ENCODE results near the gene CLSTN2. TPM values are rescaled to one million over a fixed set of nuclear protein-coding genes. Genes with fewer than 3 reads are reported as not detected.

The CLSTN2 gene
- total RNA-seq, 4 donors from 2014 or later = 2.7 to 5.0 (median 3.1) TPM

DNA sequence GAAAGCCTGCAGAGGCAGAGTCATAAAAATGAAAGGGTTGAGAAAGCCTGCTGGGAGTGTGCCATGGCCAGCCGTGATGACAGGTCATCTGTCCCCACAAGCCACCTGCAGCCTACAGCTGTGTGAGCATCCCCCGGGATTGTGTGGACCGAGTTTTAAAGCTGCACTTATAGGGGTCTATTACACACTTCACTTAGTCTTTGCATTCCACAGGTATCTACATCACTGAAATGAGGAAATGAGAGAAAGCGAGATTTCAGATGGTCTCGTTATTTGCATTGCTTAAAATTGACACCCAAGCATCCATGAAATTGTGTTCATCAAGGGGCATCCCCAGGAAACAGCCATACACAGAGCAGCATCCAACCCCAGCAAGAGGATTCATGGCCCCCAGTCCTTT lies 605.3 kb downstream of the CLSTN2 start:
- Histone ChIP-seq H3K36me3 (no peaks in the 10 kb centered on the region), H3K4me1 (no peaks in the 10 kb centered on the region), H3K27ac (no peak overlapping the region), H3K27me3 (no peaks in the 10 kb centered on the region), H3K4me3 (no peak overlapping the region), H3K9me3 (no peaks in the 10 kb centered on the region)
- DNase-seq = no peak
- TF ChIP-seq, protein P1, sequence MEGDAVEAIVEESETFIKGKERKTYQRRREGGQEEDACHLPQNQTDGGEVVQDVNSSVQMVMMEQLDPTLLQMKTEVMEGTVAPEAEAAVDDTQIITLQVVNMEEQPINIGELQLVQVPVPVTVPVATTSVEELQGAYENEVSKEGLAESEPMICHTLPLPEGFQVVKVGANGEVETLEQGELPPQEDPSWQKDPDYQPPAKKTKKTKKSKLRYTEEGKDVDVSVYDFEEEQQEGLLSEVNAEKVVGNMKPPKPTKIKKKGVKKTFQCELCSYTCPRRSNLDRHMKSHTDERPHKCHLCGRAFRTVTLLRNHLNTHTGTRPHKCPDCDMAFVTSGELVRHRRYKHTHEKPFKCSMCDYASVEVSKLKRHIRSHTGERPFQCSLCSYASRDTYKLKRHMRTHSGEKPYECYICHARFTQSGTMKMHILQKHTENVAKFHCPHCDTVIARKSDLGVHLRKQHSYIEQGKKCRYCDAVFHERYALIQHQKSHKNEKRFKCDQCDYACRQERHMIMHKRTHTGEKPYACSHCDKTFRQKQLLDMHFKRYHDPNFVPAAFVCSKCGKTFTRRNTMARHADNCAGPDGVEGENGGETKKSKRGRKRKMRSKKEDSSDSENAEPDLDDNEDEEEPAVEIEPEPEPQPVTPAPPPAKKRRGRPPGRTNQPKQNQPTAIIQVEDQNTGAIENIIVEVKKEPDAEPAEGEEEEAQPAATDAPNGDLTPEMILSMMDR (IDR thresholded peaks at IDR 0.05) = no peak
- TF ChIP-seq POLR2A (IDR thresholded peaks at IDR 0.05) = no peak

DNA sequence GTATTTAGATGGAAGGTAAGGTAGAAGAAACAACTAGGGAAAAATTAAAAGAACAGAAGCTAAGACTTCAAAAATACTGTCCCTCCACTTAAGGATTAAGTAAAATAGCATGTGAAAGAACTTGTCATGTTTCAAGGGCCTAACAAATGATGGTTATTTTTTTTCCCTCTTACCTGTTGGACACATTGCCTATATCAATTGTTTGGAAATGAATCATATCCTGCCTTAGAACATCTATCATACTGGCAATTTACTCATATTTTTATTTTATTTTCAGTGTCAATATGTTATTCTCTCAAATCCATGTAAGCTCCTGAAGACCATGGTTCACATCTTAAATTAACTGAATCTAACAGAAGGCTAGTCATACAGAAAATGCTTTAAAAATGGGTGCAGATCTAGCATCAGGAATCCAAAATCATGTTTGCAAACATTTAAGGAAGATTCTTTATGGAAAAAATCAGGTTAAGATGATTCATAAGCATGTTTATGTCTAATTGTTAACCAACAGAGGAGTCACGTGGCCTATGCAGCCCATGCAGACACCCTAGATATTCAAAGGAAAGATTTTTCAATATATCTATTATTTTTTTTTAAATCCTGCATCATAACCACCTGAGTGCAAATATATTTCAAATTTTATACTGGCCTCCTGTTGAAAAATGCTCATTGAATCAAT lies 607.1 kb downstream of the CLSTN2 start:
- H3K4me1 ChIP-seq = no peaks in the 10 kb centered on the region

DNA sequence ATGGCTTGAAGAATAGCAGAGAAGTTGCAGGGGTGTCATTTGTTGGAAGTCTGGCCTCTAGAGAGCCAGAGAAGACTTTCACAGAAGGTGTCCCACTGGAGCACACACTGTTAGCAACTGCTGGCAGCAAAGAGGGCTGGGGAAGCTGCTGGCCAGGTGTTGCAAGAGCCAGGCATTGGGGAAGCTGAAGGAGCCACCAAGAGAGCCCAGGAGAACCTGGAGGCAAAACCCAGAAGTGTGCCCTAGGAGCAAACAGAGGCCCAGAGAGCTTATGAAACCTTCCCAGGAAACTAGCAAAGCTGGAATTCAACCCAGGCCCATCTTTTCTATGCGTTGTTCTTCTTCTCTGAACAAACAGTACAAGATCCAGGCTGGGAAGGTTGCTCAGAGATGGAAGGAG lies 610.2 kb downstream of the CLSTN2 start:
- no peaks in the 10 kb centered on the region for H3K9me3 ChIP-seq
- no peaks in the 10 kb centered on the region for H3K4me1 ChIP-seq
- H3K4me3 ChIP-seq = no peak overlapping the region
- H3K27ac ChIP-seq = no peak overlapping the region
- TF ChIP-seq POLR2A (IDR thresholded peaks at IDR 0.05) = no peak
- TF ChIP-seq, protein P1 (IDR thresholded peaks at IDR 0.05) = no peak
- H3K27me3 ChIP-seq = no peaks in the 10 kb centered on the region
- no peak for DNase-seq
- no peaks in the 10 kb centered on the region for H3K36me3 ChIP-seq

More for the DNA sequence above, 607.1 kb downstream of the CLSTN2 start:
- no peak overlapping the region for H3K4me3 ChIP-seq
- H3K36me3 ChIP-seq = no peaks in the 10 kb centered on the region
- no peaks in the 10 kb centered on the region for H3K27me3 ChIP-seq
- H3K27ac ChIP-seq = no peak overlapping the region
- no peak for TF ChIP-seq POLR2A (IDR thresholded peaks at IDR 0.05)
- TF ChIP-seq, protein P1 (IDR thresholded peaks at IDR 0.05) = no peak
- H3K9me3 ChIP-seq = no peaks in the 10 kb centered on the region
- DNase-seq = no peak

DNA sequence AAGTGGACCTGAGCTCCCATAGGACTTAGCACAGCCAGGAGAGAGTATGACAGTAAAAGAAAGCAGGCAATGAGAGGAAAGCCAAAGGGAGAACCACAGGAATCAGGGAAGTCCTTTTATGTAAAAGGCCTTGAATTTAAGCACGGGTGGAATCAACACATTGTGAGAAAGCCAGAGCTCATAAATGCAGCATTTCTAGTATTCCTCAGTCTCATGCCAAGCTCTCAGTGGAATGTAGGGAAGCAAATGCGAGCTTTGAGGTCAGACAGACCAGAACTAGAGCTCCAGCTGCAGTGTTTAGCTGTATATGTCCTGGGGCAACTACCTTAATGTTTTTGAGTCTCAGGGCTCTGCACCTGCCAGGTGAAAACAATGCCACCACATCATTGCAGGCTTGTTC lies 610.8 kb downstream of the CLSTN2 start:
- no peak overlapping the region for H3K27ac ChIP-seq
- H3K4me1 ChIP-seq = no peaks in the 10 kb centered on the region
- H3K36me3 ChIP-seq = no peaks in the 10 kb centered on the region
- TF ChIP-seq, protein P1 (IDR thresholded peaks at IDR 0.05) = no peak
- no peak for TF ChIP-seq POLR2A (IDR thresholded peaks at IDR 0.05)
- H3K4me3 ChIP-seq = no peak overlapping the region
- DNase-seq = no peak
- no peaks in the 10 kb centered on the region for H3K9me3 ChIP-seq
- H3K27me3 ChIP-seq = no peaks in the 10 kb centered on the region

DNA sequence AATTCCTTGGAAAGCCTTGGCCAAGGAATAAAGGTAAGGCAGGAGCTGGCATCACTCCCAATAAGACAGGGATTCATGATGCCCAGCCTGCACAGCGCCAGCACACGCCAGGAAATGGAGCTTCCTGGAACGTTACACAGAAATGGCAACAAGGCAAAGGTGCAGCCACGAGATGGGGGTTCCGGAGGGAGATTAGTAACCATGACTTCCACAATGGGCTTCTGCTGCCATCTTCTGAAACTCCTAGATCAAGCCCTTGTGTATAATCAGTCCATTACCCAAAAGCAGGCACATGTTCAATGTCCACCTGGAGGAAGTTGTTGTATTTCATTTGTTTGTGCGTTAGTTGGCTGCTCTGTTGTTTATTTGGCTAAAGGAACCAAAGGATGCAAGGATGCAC lies 611.7 kb downstream of the CLSTN2 start:
- no peak overlapping the region for H3K4me3 ChIP-seq
- no peak overlapping the region for H3K27ac ChIP-seq
- no peaks in the 10 kb centered on the region for H3K27me3 ChIP-seq
- no peaks in the 10 kb centered on the region for H3K9me3 ChIP-seq
- no peaks in the 10 kb centered on the region for H3K36me3 ChIP-seq
- no peaks in the 10 kb centered on the region for H3K4me1 ChIP-seq
- no peak for TF ChIP-seq POLR2A (IDR thresholded peaks at IDR 0.05)
- TF ChIP-seq, protein P1 (IDR thresholded peaks at IDR 0.05) = no peak
- no peak for DNase-seq
